ENCODE measurements around the gene OSER1.

- TF ChIP-seq POLR2A (IDR thresholded peaks at IDR 0.05) (no peak), CTCF (IDR thresholded peaks at IDR 0.05) (no peak)
Measured at GRCh38 chr20:44209686-44210405, 725 bp downstream of the OSER1 start.
